WTC11 (cell line): ENCODE measurements around the gene KIF27.
"Not testable (repeated sequence)": the region's sequence is repeated elsewhere in the genome, so short reads cannot be mapped to it uniquely, and the experiment has no call there.

Experiments
- ATF3 ChIP-seq: sonication (generic); formaldehyde crosslinking; conservative IDR thresholded peaks from 2 replicates; pipeline ENCODE4 v1.8.1; 2022; ENCODE audit warnings: mild to moderate bottlenecking, missing genetic modification reagents
- CTCF ChIP-seq: fragments of 200-600 bp; IDR thresholded peaks from 2 replicates; pipeline ENCODE4 v1.8.0; 2022; ENCODE audit warnings: antibody characterized with exemption
- ETV6 ChIP-seq: sonication (generic); formaldehyde crosslinking; IDR thresholded peaks from 2 replicates; pipeline ENCODE4 v1.8.1; 2022; ENCODE audit warnings: mild to moderate bottlenecking, missing genetic modification reagents
- MAX ChIP-seq: sonication (generic); formaldehyde crosslinking; IDR thresholded peaks from 2 replicates; pipeline ENCODE4 v1.8.0; 2022; ENCODE audit warnings: mild to moderate bottlenecking, missing genetic modification reagents
- SMAD4 ChIP-seq: sonication (generic); formaldehyde crosslinking; IDR thresholded peaks from 2 replicates; pipeline ENCODE4 v1.8.0; 2022; ENCODE audit warnings: mild to moderate bottlenecking, missing genetic modification reagents
- SP1 ChIP-seq: sonication (generic); formaldehyde crosslinking; conservative IDR thresholded peaks from 2 replicates; pipeline ENCODE4 v1.8.1; 2022; ENCODE audit warnings: missing genetic modification reagents
- ZNF232 ChIP-seq: sonication (generic); formaldehyde crosslinking; IDR thresholded peaks from 2 replicates; pipeline ENCODE4 v1.8.0; 2022; ENCODE audit warnings: mild to moderate bottlenecking, missing genetic modification reagents
- ZNF317 ChIP-seq: sonication (generic); formaldehyde crosslinking; IDR thresholded peaks from 2 replicates; pipeline ENCODE4 v1.8.1; 2023; ENCODE audit warnings: low read depth, mild to moderate bottlenecking, moderate library complexity, missing genetic modification reagents, borderline replicate concordance
- TF ChIP-seq, protein P1 (sequence below): sonication (generic); formaldehyde crosslinking; IDR thresholded peaks from 2 replicates; pipeline ENCODE4 v1.8.1; 2022; ENCODE audit warnings: low read depth, missing genetic modification reagents, borderline replicate concordance

- TF ChIP-seq CTCF; ATF3 (CRISPR knock-in tag); SMAD4; ZNF317 (CRISPR knock-in tag); ETV6 (CRISPR knock-in tag); ZNF232 (CRISPR knock-in tag); SP1 (CRISPR knock-in tag); MAX (CRISPR knock-in tag): not testable (repeated sequence)
- TF ChIP-seq, protein P1, sequence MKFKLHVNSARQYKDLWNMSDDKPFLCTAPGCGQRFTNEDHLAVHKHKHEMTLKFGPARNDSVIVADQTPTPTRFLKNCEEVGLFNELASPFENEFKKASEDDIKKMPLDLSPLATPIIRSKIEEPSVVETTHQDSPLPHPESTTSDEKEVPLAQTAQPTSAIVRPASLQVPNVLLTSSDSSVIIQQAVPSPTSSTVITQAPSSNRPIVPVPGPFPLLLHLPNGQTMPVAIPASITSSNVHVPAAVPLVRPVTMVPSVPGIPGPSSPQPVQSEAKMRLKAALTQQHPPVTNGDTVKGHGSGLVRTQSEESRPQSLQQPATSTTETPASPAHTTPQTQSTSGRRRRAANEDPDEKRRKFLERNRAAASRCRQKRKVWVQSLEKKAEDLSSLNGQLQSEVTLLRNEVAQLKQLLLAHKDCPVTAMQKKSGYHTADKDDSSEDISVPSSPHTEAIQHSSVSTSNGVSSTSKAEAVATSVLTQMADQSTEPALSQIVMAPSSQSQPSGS: not testable (repeated sequence)
Observed at GRCh38 chr9:83809213-83809612, 112.0 kb downstream of the KIF27 start.
